HEK293 (cell line): ENCODE measurements around the gene PHLPP2.

Source experiments
- CTCF ChIA-PET: fragments of 350-600 bp; formaldehyde crosslinking; extraction: SDS; loops from one replicate; lab custom pipeline; 2021; ENCODE audit warnings: antibody characterized with exemption; lab: Yijun Ruan, JAX
- POLR2A ChIA-PET: fragments of 300-600 bp; formaldehyde crosslinking; extraction: SDS; loops from one replicate; lab custom pipeline; 2020; ENCODE audit warnings: antibody characterized with exemption, inconsistent platforms; lab: Yijun Ruan, JAX
- H3K27ac ChIP-seq: fragments of 200-500 bp; sonication (Bioruptor generic); 2 replicates; pipeline ENCODE4 v1.5.1; 2014; ENCODE audit warnings: low read depth, low read length, control low read depth, inconsistent platforms; ENCODE audit errors: extremely low read depth
- H3K36me3 ChIP-seq, 2 experiments: fragments of 200-500 bp in 1 of 2; sonication (Bioruptor generic) in 1 of 2; 1 replicate in 1 of 2; 2 replicates in 1 of 2; pipeline ENCODE4 v1.5.1; 2014 to 2017; ENCODE audit warnings: inconsistent platforms in 2 of 2, low read length in 2 of 2; ENCODE audit not compliant: control insufficient read depth in 2 of 2, insufficient read depth in 1 of 2
- H3K4me1 ChIP-seq: fragments of 200-500 bp; sonication (Bioruptor generic); 2 replicates; pipeline ENCODE4 v1.5.1; 2014; ENCODE audit warnings: mild to moderate bottlenecking, low read length, inconsistent platforms; ENCODE audit not compliant: control insufficient read depth, insufficient read depth
- H3K4me3 ChIP-seq: 2 replicates; pipeline ENCODE4 v1.5.1; 2011; ENCODE audit warnings: low read depth, mild to moderate bottlenecking, control low read depth, low read length, moderate library complexity
- H3K9me3 ChIP-seq: fragments of 200-500 bp; sonication (Bioruptor generic); 2 replicates; pipeline ENCODE4 v1.5.1; 2014; ENCODE audit warnings: low read depth, low read length, inconsistent platforms; ENCODE audit not compliant: control insufficient read depth, insufficient read depth
- AEBP2 ChIP-seq: fragments of 450-650 bp; formaldehyde crosslinking; IDR thresholded peaks from 2 replicates; pipeline ENCODE4 v1.5.1; 2016; ENCODE audit warnings: missing biosample characterization, missing genetic modification characterization, borderline replicate concordance
- CTCF ChIP-seq: fragments of 450-650 bp; formaldehyde crosslinking; IDR thresholded peaks from 2 replicates; pipeline ENCODE4 v1.5.1; 2016; ENCODE audit warnings: missing biosample characterization, missing genetic modification characterization
- SP3 ChIP-seq: fragments of 450-650 bp; formaldehyde crosslinking; IDR thresholded peaks from 2 replicates; pipeline ENCODE4 v1.5.1; 2016; ENCODE audit warnings: missing biosample characterization, missing genetic modification characterization
- ZBTB17 ChIP-seq: fragments of 450-650 bp; formaldehyde crosslinking; IDR thresholded peaks from 2 replicates; pipeline ENCODE4 v1.5.1; 2016; ENCODE audit warnings: missing biosample characterization, missing genetic modification characterization
- ZBTB49 ChIP-seq: fragments of 450-650 bp; formaldehyde crosslinking; IDR thresholded peaks from 2 replicates; pipeline ENCODE4 v1.5.1; 2016; ENCODE audit warnings: missing biosample characterization, missing genetic modification characterization, low read depth
- ZNF239 ChIP-seq: fragments of 450-650 bp; formaldehyde crosslinking; IDR thresholded peaks from 2 replicates; pipeline ENCODE4 v1.5.1; 2016; ENCODE audit warnings: missing biosample characterization, missing genetic modification characterization
- ZNF274 ChIP-seq, 2 experiments: fragments of 200-500 bp in 1 of 2; fragments of 450-650 bp in 1 of 2; sonication (Bioruptor generic) in 1 of 2; formaldehyde crosslinking in 1 of 2; IDR thresholded peaks; 2 replicates each; pipeline versions ENCODE4 v1.5.1 to v1.6.1; 2014 to 2016; ENCODE audit warnings: borderline replicate concordance in 1 of 2, inconsistent platforms in 1 of 2, low read length in 1 of 2, missing biosample characterization in 1 of 2, missing genetic modification characterization in 1 of 2
- ZNF311 ChIP-seq: fragments of 450-650 bp; formaldehyde crosslinking; IDR thresholded peaks from 2 replicates; pipeline ENCODE4 v1.5.1; 2017; ENCODE audit warnings: missing biosample characterization, missing genetic modification characterization, borderline replicate concordance
- ZNF354C ChIP-seq: fragments of 450-650 bp; formaldehyde crosslinking; IDR thresholded peaks from 2 replicates; pipeline ENCODE4 v1.5.1; 2016; ENCODE audit warnings: missing biosample characterization, missing genetic modification characterization, low read depth, borderline replicate concordance
- ZNF394 ChIP-seq: fragments of 450-650 bp; formaldehyde crosslinking; IDR thresholded peaks from 2 replicates; pipeline ENCODE4 v1.5.1; 2016; ENCODE audit warnings: missing biosample characterization, missing genetic modification characterization, mild to moderate bottlenecking, moderate library complexity, borderline replicate concordance
- ZNF514 ChIP-seq: fragments of 450-650 bp; formaldehyde crosslinking; IDR thresholded peaks from 2 replicates; pipeline ENCODE4 v1.5.1; 2016; ENCODE audit warnings: missing biosample characterization, missing genetic modification characterization
- ZNF518A ChIP-seq: fragments of 450-650 bp; formaldehyde crosslinking; conservative IDR thresholded peaks from 2 replicates; pipeline ENCODE4 v1.5.1; 2016; ENCODE audit warnings: low read depth, missing biosample characterization, missing genetic modification characterization
- ZNF585B ChIP-seq: fragments of 450-650 bp; formaldehyde crosslinking; IDR thresholded peaks from 2 replicates; pipeline ENCODE4 v1.5.1; 2016; ENCODE audit warnings: missing biosample characterization, missing genetic modification characterization
- ZNF621 ChIP-seq: fragments of 450-650 bp; formaldehyde crosslinking; IDR thresholded peaks from 2 replicates; pipeline ENCODE4 v1.5.1; 2017; ENCODE audit warnings: missing biosample characterization, missing genetic modification characterization
- ZNF623 ChIP-seq: fragments of 450-650 bp; formaldehyde crosslinking; IDR thresholded peaks from 2 replicates; pipeline ENCODE4 v1.5.1; 2016; ENCODE audit warnings: missing biosample characterization, missing genetic modification characterization
- ZNF645 ChIP-seq: fragments of 450-650 bp; formaldehyde crosslinking; IDR thresholded peaks from 2 replicates; pipeline ENCODE4; 2016; ENCODE audit warnings: missing biosample characterization, missing genetic modification characterization
- ZNF768 ChIP-seq: fragments of 450-650 bp; formaldehyde crosslinking; IDR thresholded peaks from 2 replicates; pipeline ENCODE4 v1.5.1; 2018; ENCODE audit warnings: missing biosample characterization, mild to moderate bottlenecking, missing genetic modification characterization

The PHLPP2 gene

GRCh38 chr16:71676236-71676635 lies 48.3 kb downstream of the PHLPP2 start:
- Histone ChIP-seq H3K4me1 (no peaks in the 10 kb centered on the region), H3K36me3 (peaks cover 30 to 75% of the 10 kb centered on the region in 2 experiments), H3K4me3 (no peak overlapping the region), H3K27ac (no peak overlapping the region), H3K9me3 (no peaks in the 10 kb centered on the region)
- TF ChIP-seq AEBP2 (tag by site-specific recombination) (no peak), ZNF239 (tag by site-specific recombination) (no peak), CTCF (tag by site-specific recombination) (no peak), SP3 (tag by site-specific recombination) (no peak), ZNF394 (tag by site-specific recombination) (no peak), ZNF621 (tag by site-specific recombination) (no peak), ZNF585B (tag by site-specific recombination) (no peak), ZBTB49 (tag by site-specific recombination) (no peak), ZNF311 (no peak), ZNF274 (IDR thresholded peaks at IDR 0.05; ENCODE audit: low read length) (no peak), ZNF274 (tag by site-specific recombination; IDR thresholded peaks at IDR 0.05; ENCODE audit: borderline replicate concordance) (no peak), ZNF768 (tag by site-specific recombination) (no peak), ZNF623 (tag by site-specific recombination) (no peak), ZNF518A (no peak), ZNF354C (tag by site-specific recombination) (no peak), ZNF645 (tag by site-specific recombination) (no peak), ZBTB17 (tag by site-specific recombination) (no peak), ZNF514 (tag by site-specific recombination) (no peak)
- CTCF ChIA-PET, result no interaction called here
- POLR2A ChIA-PET, result no interaction called here
